Astrocyte (in vitro differentiated cells and primary cell): Measurements from ENCODE around the gene CCDC38.
A peak's percentile ranks its signal among the peaks of the same experiment; 100 is the strongest.

ENCODE experiments used
- CTCF ChIP-seq: IDR thresholded peaks from 2 replicates; pipeline ENCODE4 v1.5.1; 2011; ENCODE audit warnings: low read depth, mild to moderate bottlenecking, inconsistent platforms, low read length, moderate library complexity; ENCODE audit not compliant: insufficient read depth
- EZH2 ChIP-seq: IDR thresholded peaks from 2 replicates; pipeline ENCODE4 v1.6.1; 2012; ENCODE audit warnings: mild to moderate bottlenecking, low read length, inconsistent platforms; ENCODE audit not compliant: insufficient read depth

DNA sequence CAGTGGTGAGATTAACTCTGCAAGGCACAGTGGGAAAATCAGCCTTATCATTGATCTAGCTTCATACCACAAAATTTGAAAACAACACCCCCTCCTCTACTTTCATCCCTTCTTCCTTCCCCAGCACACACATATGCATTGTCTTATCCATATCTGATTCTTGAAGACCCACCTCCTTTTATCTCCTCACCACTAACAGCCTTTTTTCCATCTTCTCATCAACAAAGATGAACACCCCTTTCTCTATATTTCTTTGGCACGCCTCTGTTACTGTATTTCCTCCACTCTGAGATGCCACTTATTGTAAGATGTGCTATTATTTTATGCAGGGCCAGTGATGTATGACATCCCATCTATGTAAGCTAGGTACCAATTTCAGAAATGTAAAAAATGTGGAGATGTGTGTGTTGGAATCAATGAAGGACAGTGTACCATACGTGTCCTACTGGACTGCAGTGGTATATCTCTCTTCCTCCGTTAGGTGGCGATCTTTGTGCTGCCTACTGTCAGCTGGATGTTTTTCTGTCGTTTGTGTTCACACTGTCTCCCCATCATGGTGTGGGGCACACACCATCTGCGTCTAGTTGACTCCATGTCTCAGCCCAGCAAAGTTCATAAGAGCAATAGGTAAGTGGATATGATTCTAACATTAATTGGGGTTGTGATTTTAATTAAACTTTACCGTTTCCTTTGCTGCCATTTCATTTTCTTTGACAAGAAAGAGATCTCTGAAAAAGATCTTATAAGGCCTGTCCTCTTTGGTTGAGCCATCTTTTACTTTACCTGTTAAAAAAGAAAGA is 24.0 kb downstream of the CCDC38 start:
- TF ChIP-seq CTCF (peak; percentile 91), EZH2 (no peak)
